Neural cell (in vitro differentiated cells): ENCODE measurements around the gene DGKD. TPM values are rescaled to one million over a fixed set of nuclear protein-coding genes. Genes with fewer than 3 reads are reported as not detected.

Experiments used
- H2AFZ ChIP-seq: fragments of 200-600, 300-800 bp; sonication (generic), shearing (Covaris generic); 2 replicates; pipeline ENCODE4 v1.6.0; 2014; ENCODE audit warnings: low read depth, mild to moderate bottlenecking, antibody characterized with exemption, low read length, moderate library complexity
- H3F3A ChIP-seq: fragments of 200-600 bp; shearing (Covaris generic); 2 replicates; pipeline ENCODE4 v1.6.1; 2016; ENCODE audit warnings: mild to moderate bottlenecking, moderate library complexity, mixed read lengths, antibody characterized with exemption, low read length; ENCODE audit not compliant: insufficient read depth, poor library complexity, severe bottlenecking
- H3K27ac ChIP-seq: fragments of 200-600, 300-800 bp; sonication (generic), shearing (Covaris generic); 2 replicates; pipeline ENCODE4 v1.5.1; 2014; ENCODE audit warnings: mild to moderate bottlenecking, low read length, moderate library complexity
- H3K27me3 ChIP-seq: fragments of 300-800, 200-600 bp; sonication (generic), shearing (Covaris generic); 2 replicates; pipeline ENCODE4 v1.6.0; 2014; ENCODE audit warnings: mild to moderate bottlenecking, low read depth, low read length, moderate library complexity; ENCODE audit not compliant: insufficient read depth
- H3K36me3 ChIP-seq: fragments of 300-800, 200-600 bp; sonication (generic), shearing (Covaris generic); 2 replicates; pipeline ENCODE4 v1.5.1; 2014; ENCODE audit warnings: mild to moderate bottlenecking, antibody characterized with exemption, low read length, moderate library complexity; ENCODE audit not compliant: insufficient read depth
- H3K4me2 ChIP-seq: fragments of 300-800, 200-600 bp; sonication (generic), shearing (Covaris generic); 2 replicates; pipeline ENCODE4 v1.6.0; 2014; ENCODE audit warnings: mild to moderate bottlenecking, low read length
- H3K4me3 ChIP-seq: fragments of 300-800, 200-600 bp; sonication (generic), shearing (Covaris generic); 2 replicates; pipeline ENCODE4 v1.5.1; 2014; ENCODE audit warnings: mild to moderate bottlenecking, low read length, moderate library complexity
- H3K79me2 ChIP-seq: fragments of 200-600 bp; shearing (Covaris generic); replicated peaks from 2 replicates; pipeline ENCODE4 v1.6.0; 2014; ENCODE audit warnings: mild to moderate bottlenecking, low read length, moderate library complexity; ENCODE audit not compliant: insufficient read depth
- H3K9ac ChIP-seq: fragments of 300-800, 200-600 bp; sonication (generic), shearing (Covaris generic); 2 replicates; pipeline ENCODE4 v1.6.1; 2016; ENCODE audit warnings: mild to moderate bottlenecking, low read length, mixed read lengths
- H3K9me2 ChIP-seq: fragments of 200-600 bp; shearing (Covaris generic); 2 replicates; pipeline ENCODE4 v1.6.1; 2016; ENCODE audit warnings: mild to moderate bottlenecking, low read length, mixed read lengths; ENCODE audit not compliant: insufficient read depth
- H3K9me3 ChIP-seq: fragments of 200-600, 300-800 bp; sonication (generic), shearing (Covaris generic); 2 replicates; pipeline ENCODE4 v1.6.1; 2016; ENCODE audit warnings: mild to moderate bottlenecking, mixed run types, low read length, moderate library complexity, mixed read lengths
- H4K20me1 ChIP-seq: fragments of 200-600 bp; shearing (Covaris generic); 2 replicates; pipeline ENCODE4 v1.6.1; 2016; ENCODE audit warnings: mild to moderate bottlenecking, mixed run types; ENCODE audit not compliant: insufficient read depth
- CTCF ChIP-seq: fragments of 450-650 bp; IDR thresholded peaks from 2 replicates; pipeline ENCODE4 v1.5.1; 2014; ENCODE audit warnings: antibody characterized with exemption, mild to moderate bottlenecking, moderate library complexity; ENCODE audit not compliant: poor library complexity, severe bottlenecking
- EP300 ChIP-seq: fragments of 450-650 bp; conservative IDR thresholded peaks from 2 replicates; pipeline ENCODE4 v1.6.1; 2014; ENCODE audit warnings: antibody characterized with exemption, mild to moderate bottlenecking, moderate library complexity; ENCODE audit not compliant: poor library complexity, severe bottlenecking
- EZH2 ChIP-seq: fragments of 200-600, 300-800 bp; shearing (Covaris generic), sonication (generic); IDR thresholded peaks from 2 replicates; pipeline ENCODE4 v1.6.1; 2014; ENCODE audit warnings: antibody characterized with exemption, low read length, borderline replicate concordance, mild to moderate bottlenecking; ENCODE audit not compliant: insufficient read depth, poor library complexity, severe bottlenecking
- MXI1 ChIP-seq: fragments of 450-650 bp; conservative IDR thresholded peaks from 2 replicates; pipeline ENCODE4 v1.6.1; 2014; ENCODE audit warnings: antibody characterized with exemption, mild to moderate bottlenecking; ENCODE audit not compliant: poor library complexity, severe bottlenecking
- POLR2AphosphoS5 ChIP-seq: IDR thresholded peaks from 2 replicates; pipeline ENCODE4 v1.6.1; 2012
- RAD21 ChIP-seq: fragments of 450-650 bp; conservative IDR thresholded peaks from 2 replicates; pipeline ENCODE4 v1.6.1; 2014; ENCODE audit warnings: antibody characterized with exemption, mild to moderate bottlenecking, moderate library complexity
- REST ChIP-seq: IDR thresholded peaks from 2 replicates; pipeline ENCODE4 v1.6.1; 2012; ENCODE audit warnings: borderline replicate concordance
- SMC3 ChIP-seq: fragments of 450-650 bp; conservative IDR thresholded peaks from 2 replicates; pipeline ENCODE4 v1.6.1; 2014; ENCODE audit warnings: antibody characterized with exemption, mild to moderate bottlenecking, moderate library complexity; ENCODE audit not compliant: poor library complexity
- TAF1 ChIP-seq: IDR thresholded peaks from 2 replicates; pipeline ENCODE4 v1.6.1; 2012; ENCODE audit warnings: low read depth
- polyA plus RNA-seq: library from polyadenylated mRNA; depleted of rRNA; stranded (reverse); fragments of >200 nt; gene quantifications from 2 replicates; pipeline ENCODE4 v1.2.3, GENCODE V29; 2014

The DGKD gene
- polyA plus RNA-seq, 1 donor from 2014 or later = 36.4 TPM

- no peak for TF ChIP-seq CTCF
- TF ChIP-seq EP300 = no peak
- TF ChIP-seq MXI1 = no peak
- no peak for TF ChIP-seq POLR2AphosphoS5
Measured at GRCh38 chr2:233448220-233448559, 93.9 kb downstream of the DGKD start (continued).

GRCh38 chr2:233448575-233448974 lies 94.3 kb downstream of the DGKD start:
- H3K9ac ChIP-seq = no peak overlapping the region
- H3K27me3 ChIP-seq = no peaks in the 10 kb centered on the region
- no peaks in the 10 kb centered on the region for H4K20me1 ChIP-seq
- no peak overlapping the region for H3K4me2 ChIP-seq
- H3F3A ChIP-seq = no peaks in the 10 kb centered on the region
- no peak overlapping the region for H3K27ac ChIP-seq
- H3K36me3 ChIP-seq = no peaks in the 10 kb centered on the region
- no peaks in the 10 kb centered on the region for H3K9me2 ChIP-seq
- H3K4me3 ChIP-seq = no peak overlapping the region
- no peak overlapping the region for H2AFZ ChIP-seq
- no peaks in the 10 kb centered on the region for H3K79me2 ChIP-seq
- no peaks in the 10 kb centered on the region for H3K9me3 ChIP-seq
- TF ChIP-seq MXI1 (no peak), TAF1 (no peak), REST (no peak), EP300 (no peak), POLR2AphosphoS5 (no peak), CTCF (no peak), SMC3 (no peak), RAD21 (no peak), EZH2 (no peak)
